SK-N-MC (cell line): ENCODE results near the gene ARHGAP24.

ENCODE experiments used
- EZH2 ChIP-seq: fragments of 200-600 bp; sonication (generic); IDR thresholded peaks from one replicate; pipeline ENCODE4 v1.6.1; 2017; ENCODE audit warnings: antibody characterized with exemption
- POLR2AphosphoS5 ChIP-seq: IDR thresholded peaks from 2 replicates; pipeline ENCODE4 v1.6.1; 2012; ENCODE audit warnings: mild to moderate bottlenecking, low read depth, low read length, borderline replicate concordance

- TF ChIP-seq POLR2AphosphoS5 (no peak), EZH2 (no peak)
These were observed 225.4 kb downstream of the ARHGAP24 start for GRCh38 chr4:85700362-85700761.
